Activated CD4-positive, CD25-positive, alpha-beta regulatory T cell (primary cell): ENCODE measurements around the gene SAP30.

Experiments used
- DNase-seq, 4 experiments: peaks; one replicate each; lab custom pipeline; 2025; lab: John Stamatoyannopoulos, UW

The SAP30 gene

GRCh38 chr4:173415092-173415491 lies 44.3 kb downstream of the SAP30 start:
- no peak for DNase-seq

GRCh38 chr4:173415885-173416653 lies 45.3 kb downstream of the SAP30 start:
- DNase-seq: no peak

GRCh38 chr4:173417833-173418232 lies 47.1 kb downstream of the SAP30 start:
- DNase-seq: no peak

- no peak for DNase-seq
These were observed 47.9 kb downstream of the SAP30 start for GRCh38 chr4:173418639-173419038.

GRCh38 chr4:173420324-173420752 lies 49.6 kb downstream of the SAP30 start:
- DNase-seq: no peak

GRCh38 chr4:173420801-173421200 lies 50.0 kb downstream of the SAP30 start:
- DNase-seq: no peak

GRCh38 chr4:173424899-173425805 lies 54.4 kb downstream of the SAP30 start:
- no peak for DNase-seq

GRCh38 chr4:173426064-173426463 lies 55.3 kb downstream of the SAP30 start:
- no peak for DNase-seq
